H9 (cell line): ENCODE data around the gene TACC2. TPM values are rescaled to one million over a fixed set of nuclear protein-coding genes. Genes with fewer than 3 reads are reported as not detected.

Experiments used
- DNase-seq: peaks from one replicate; pipeline ENCODE4 v3.0.0-alpha.2; 2017
- H2AFZ ChIP-seq: one replicate; pipeline ENCODE4 v1.6.1; 2013; ENCODE audit warnings: mild to moderate bottlenecking, low read length, control low read depth, moderate library complexity
- H2AK5ac ChIP-seq: 2 replicates; pipeline ENCODE4 v1.6.1; 2013; ENCODE audit warnings: low read length, control low read depth, mixed read lengths; ENCODE audit not compliant: insufficient read length
- H2BK120ac ChIP-seq: one replicate; pipeline ENCODE4 v1.6.1; 2013; ENCODE audit warnings: low read depth, mild to moderate bottlenecking, low read length, control low read depth, inconsistent platforms; ENCODE audit not compliant: poor library complexity, severe bottlenecking
- H2BK12ac ChIP-seq: 2 replicates; pipeline ENCODE4 v1.6.1; 2013; ENCODE audit warnings: low read length, control low read depth, mixed read lengths, low read depth; ENCODE audit not compliant: insufficient read length
- H2BK15ac ChIP-seq: 2 replicates; pipeline ENCODE4 v1.6.1; 2013; ENCODE audit warnings: low read depth, low read length, control low read depth
- H2BK20ac ChIP-seq: one replicate; pipeline ENCODE4 v1.6.1; 2013; ENCODE audit warnings: low read depth, mild to moderate bottlenecking, low read length, control low read depth, inconsistent platforms; ENCODE audit not compliant: poor library complexity, severe bottlenecking
- H2BK5ac ChIP-seq: 2 replicates; pipeline ENCODE4 v1.6.1; 2013; ENCODE audit warnings: low read length, control low read depth, mixed read lengths; ENCODE audit not compliant: insufficient read length
- H3K14ac ChIP-seq: 2 replicates; pipeline ENCODE4 v1.6.1; 2013; ENCODE audit warnings: low read length, control low read depth; ENCODE audit not compliant: insufficient read depth
- H3K18ac ChIP-seq: 2 replicates; pipeline ENCODE4 v1.6.1; 2013; ENCODE audit warnings: low read depth, mild to moderate bottlenecking, mixed read lengths, low read length, control low read depth; ENCODE audit not compliant: insufficient read length
- H3K23ac ChIP-seq: 2 replicates; pipeline ENCODE4 v1.6.1; 2013; ENCODE audit warnings: low read length, control low read depth, mixed read lengths, low read depth; ENCODE audit not compliant: insufficient read length
- H3K23me2 ChIP-seq: 2 replicates; pipeline ENCODE4 v1.6.1; 2013; ENCODE audit warnings: low read depth, mild to moderate bottlenecking, mixed read lengths, low read length, control low read depth; ENCODE audit not compliant: insufficient read length, poor library complexity, severe bottlenecking
- H3K27ac ChIP-seq: 2 replicates; pipeline ENCODE4 v1.5.1; 2013; ENCODE audit warnings: low read length, control low read depth, mixed read lengths, low read depth; ENCODE audit not compliant: insufficient read length
- H3K27me3 ChIP-seq: 2 replicates; pipeline ENCODE4 v1.6.1; 2013; ENCODE audit warnings: low read length, control low read depth, inconsistent platforms; ENCODE audit not compliant: insufficient read depth
- H3K4ac ChIP-seq: 2 replicates; pipeline ENCODE4 v1.6.1; 2013; ENCODE audit warnings: low read depth, mild to moderate bottlenecking, control low read depth, inconsistent platforms, low read length, moderate library complexity
- H3K4me1 ChIP-seq: 2 replicates; pipeline ENCODE4 v1.6.1; 2013; ENCODE audit warnings: low read length, control low read depth, inconsistent platforms; ENCODE audit not compliant: insufficient read depth
- H3K4me2 ChIP-seq: 2 replicates; pipeline ENCODE4 v1.6.1; 2013; ENCODE audit warnings: low read length, control low read depth, mixed read lengths; ENCODE audit not compliant: insufficient read length, insufficient read depth
- H3K56ac ChIP-seq: 2 replicates; pipeline ENCODE4 v1.6.1; 2013; ENCODE audit warnings: low read depth, mild to moderate bottlenecking, mixed read lengths, low read length, control low read depth; ENCODE audit not compliant: insufficient read length
- H3K79me1 ChIP-seq: 2 replicates; pipeline ENCODE4 v1.6.1; 2013; ENCODE audit warnings: low read depth, mild to moderate bottlenecking, moderate library complexity, low read length, control low read depth, inconsistent platforms; ENCODE audit not compliant: insufficient read depth, poor library complexity, severe bottlenecking
- H3K79me2 ChIP-seq: 2 replicates; pipeline ENCODE4 v1.6.1; 2013; ENCODE audit warnings: low read length, control low read depth, inconsistent platforms; ENCODE audit not compliant: insufficient read depth
- H3K9ac ChIP-seq: 2 replicates; pipeline ENCODE4 v1.6.1; 2013; ENCODE audit warnings: low read length, control low read depth, mixed read lengths; ENCODE audit not compliant: insufficient read length; ENCODE audit errors: extremely low read depth
- H3K9me3 ChIP-seq: one replicate; pipeline ENCODE4 v1.6.1; 2013; ENCODE audit warnings: low read depth, low read length, inconsistent platforms; ENCODE audit not compliant: control insufficient read depth
- H3T11ph ChIP-seq: one replicate; pipeline ENCODE4 v1.6.1; 2013; ENCODE audit warnings: mild to moderate bottlenecking, low read length, control low read depth, inconsistent platforms
- H4K20me1 ChIP-seq: one replicate; pipeline ENCODE4 v1.6.1; 2013; ENCODE audit not compliant: control insufficient read depth, insufficient read length, insufficient read depth
- H4K5ac ChIP-seq: 2 replicates; pipeline ENCODE4 v1.6.1; 2013; ENCODE audit warnings: low read depth, mild to moderate bottlenecking, mixed read lengths, low read length, control low read depth; ENCODE audit not compliant: insufficient read length
- H4K8ac ChIP-seq: replicated peaks from 2 replicates; pipeline ENCODE4 v1.6.1; 2013; ENCODE audit warnings: low read length, control low read depth, mixed read lengths, low read depth; ENCODE audit not compliant: insufficient read length
- H4K91ac ChIP-seq: 2 replicates; pipeline ENCODE4 v1.6.1; 2013; ENCODE audit warnings: low read depth, mild to moderate bottlenecking, moderate library complexity, mixed read lengths, low read length, control low read depth; ENCODE audit not compliant: insufficient read length
- H3K27ac Mint-ChIP-seq, 3 experiments: 2 replicates in 2 of 3; 3 replicates in 1 of 3; pipeline ENCODE4 v1.8.0; 2020 to 2021; ENCODE audit warnings: mixed read lengths in 3 of 3, mild to moderate bottlenecking in 1 of 3, moderate library complexity in 1 of 3
- H3K27me3 Mint-ChIP-seq: 2 replicates; pipeline ENCODE4 v1.8.0; 2021; ENCODE audit warnings: low read depth, mild to moderate bottlenecking, moderate library complexity, mixed read lengths
- H3K36me3 Mint-ChIP-seq, 3 experiments: 2 replicates in 2 of 3; 3 replicates in 1 of 3; pipeline ENCODE4 v1.8.0; 2020 to 2021; ENCODE audit warnings: low read depth in 3 of 3, mixed read lengths in 3 of 3; ENCODE audit not compliant: insufficient read depth in 1 of 3
- H3K4me1 Mint-ChIP-seq, 2 experiments: 2 replicates each; pipeline ENCODE4 v1.8.0; 2020; ENCODE audit warnings: mixed read lengths in 2 of 2
- H3K4me3 Mint-ChIP-seq, 2 experiments: 2 replicates in 1 of 2; 3 replicates in 1 of 2; pipeline ENCODE4 v1.8.0; 2020 to 2021; ENCODE audit warnings: mild to moderate bottlenecking in 2 of 2, mixed read lengths in 2 of 2, moderate library complexity in 1 of 2
- H3K9me3 Mint-ChIP-seq, 2 experiments: 2 replicates in 1 of 2; 3 replicates in 1 of 2; pipeline ENCODE4 v1.8.0; 2020; ENCODE audit warnings: mild to moderate bottlenecking in 2 of 2, mixed read lengths in 2 of 2, moderate library complexity in 1 of 2
- WGBS: extraction: QIAGEN DNeasy Blood & Tissue Kit; methylation state at CpG from one replicate; pipeline ENCODE4 v1.1.7; 2013; ENCODE audit warnings: missing lambda C conversion rate, low lambda C conversion rate, mixed read lengths; ENCODE audit not compliant: insufficient read length; ENCODE audit errors: extremely low coverage; 5-methylcytosine and 5-hydroxymethylcytosine counted together
- total RNA-seq: library from RNA; stranded (reverse); gene quantifications from 2 replicates; pipeline ENCODE4 v1.2.1, GENCODE V29; 2021
- TF ChIP-seq, protein P1 (sequence below): fragments of 200-600 bp; sonication (generic); conservative IDR thresholded peaks from 3 replicates; pipeline ENCODE4 v1.8.0; 2021; ENCODE audit warnings: antibody characterized with exemption, mild to moderate bottlenecking

Gene TACC2
- total RNA-seq, 1 experiment from 2014 or later: 58.1 TPM

DNA sequence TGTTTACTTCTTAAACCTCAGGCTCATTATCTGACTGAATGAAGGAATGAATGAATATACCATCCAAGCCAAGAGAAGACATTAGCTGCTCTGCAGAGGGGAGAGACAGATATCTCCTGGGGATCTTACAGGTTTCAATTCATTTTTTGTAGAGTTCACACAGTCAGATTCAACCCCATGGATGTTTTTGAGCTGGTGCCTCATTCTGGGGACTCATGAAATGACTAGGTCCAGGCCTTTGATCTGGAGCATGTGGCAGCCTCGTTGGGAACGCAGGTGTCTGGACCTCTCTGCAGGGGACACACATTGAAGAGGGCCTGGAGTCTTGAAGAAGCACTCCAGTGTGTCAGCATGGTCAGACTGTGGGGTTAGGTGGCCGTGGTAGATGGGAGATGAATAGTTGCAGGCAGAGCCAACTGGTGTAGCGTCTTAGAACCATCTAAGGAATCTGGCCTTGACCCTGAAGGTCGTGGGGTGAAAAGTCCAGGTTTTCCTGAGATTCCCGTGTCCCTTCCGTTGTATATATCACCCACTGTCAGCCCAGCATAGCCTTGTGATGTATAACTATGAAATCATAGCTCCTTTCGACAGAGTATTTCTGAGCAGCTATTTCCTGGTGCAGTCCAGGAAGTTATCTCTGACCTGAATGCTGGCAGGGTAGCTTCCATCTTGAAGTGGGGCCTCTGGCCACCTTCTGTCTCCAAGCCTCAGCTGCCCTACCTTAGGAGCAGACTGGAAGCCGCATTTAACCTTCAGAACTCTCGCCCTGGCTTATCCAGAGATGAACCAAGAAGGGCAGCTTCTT lies 304.4 kb downstream of the TACC2 start:
- Histone ChIP-seq H3K79me2 (no peaks in the 10 kb centered on the region), H3K79me1 (no peaks in the 10 kb centered on the region), H3K14ac (no peak overlapping the region; the same call in 1 of the 2 replicates), H4K91ac (no peak overlapping the region), H3K4me1 (no peaks in the 10 kb centered on the region), H2AFZ (no peak overlapping the region), H3K9me3 (no peaks in the 10 kb centered on the region), H3K23ac (no peak overlapping the region), H2AK5ac (no peak overlapping the region), H4K5ac (no peak overlapping the region), H2BK20ac (no peak overlapping the region), H3K27me3 (no peaks in the 10 kb centered on the region), H3K27ac (no peak overlapping the region), H3K23me2 (no peaks in the 10 kb centered on the region), H3K56ac (no peak overlapping the region), H2BK15ac (no peak overlapping the region), H3K4ac (no peak overlapping the region), H4K20me1 (no peaks in the 10 kb centered on the region), H3K4me2 (no peak overlapping the region), H4K8ac (no peak overlapping the region), H3K18ac (no peak overlapping the region), H2BK120ac (no peak overlapping the region), H3K9ac (no peak overlapping the region), H2BK12ac (no peak overlapping the region), H2BK5ac (no peak overlapping the region), H3T11ph (no peak overlapping the region)
- no CpG with 5 or more reads among the region's 10 CpGs for WGBS
- peaks cover 0 to 2% of the 10 kb centered on the region in 2 experiments; a peak in 2 of 5 replicates for H3K9me3 Mint-ChIP-seq
- no peaks in the 10 kb centered on the region; a peak in 1 of 7 replicates for H3K36me3 Mint-ChIP-seq
- H3K4me1 Mint-ChIP-seq: peaks cover 5 to 9% of the 10 kb centered on the region in 2 experiments; a peak in 2 of 4 replicates
- no peak overlapping the region for H3K27ac Mint-ChIP-seq
- TF ChIP-seq, protein P1, sequence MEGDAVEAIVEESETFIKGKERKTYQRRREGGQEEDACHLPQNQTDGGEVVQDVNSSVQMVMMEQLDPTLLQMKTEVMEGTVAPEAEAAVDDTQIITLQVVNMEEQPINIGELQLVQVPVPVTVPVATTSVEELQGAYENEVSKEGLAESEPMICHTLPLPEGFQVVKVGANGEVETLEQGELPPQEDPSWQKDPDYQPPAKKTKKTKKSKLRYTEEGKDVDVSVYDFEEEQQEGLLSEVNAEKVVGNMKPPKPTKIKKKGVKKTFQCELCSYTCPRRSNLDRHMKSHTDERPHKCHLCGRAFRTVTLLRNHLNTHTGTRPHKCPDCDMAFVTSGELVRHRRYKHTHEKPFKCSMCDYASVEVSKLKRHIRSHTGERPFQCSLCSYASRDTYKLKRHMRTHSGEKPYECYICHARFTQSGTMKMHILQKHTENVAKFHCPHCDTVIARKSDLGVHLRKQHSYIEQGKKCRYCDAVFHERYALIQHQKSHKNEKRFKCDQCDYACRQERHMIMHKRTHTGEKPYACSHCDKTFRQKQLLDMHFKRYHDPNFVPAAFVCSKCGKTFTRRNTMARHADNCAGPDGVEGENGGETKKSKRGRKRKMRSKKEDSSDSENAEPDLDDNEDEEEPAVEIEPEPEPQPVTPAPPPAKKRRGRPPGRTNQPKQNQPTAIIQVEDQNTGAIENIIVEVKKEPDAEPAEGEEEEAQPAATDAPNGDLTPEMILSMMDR: no peak
- peaks cover 3% of the 10 kb centered on the region for H3K27me3 Mint-ChIP-seq
- no peak for DNase-seq
- H3K4me3 Mint-ChIP-seq: no peak overlapping the region
